DND-41 (cell line): Measurements from ENCODE around the gene SLC39A11.

Experiments
- ATAC-seq: fragments of 200-7000 bp; cut with Tn5 transposase; 3 replicates; pipeline ENCODE4 v1.9.1; 2021; ENCODE audit warnings: low read depth; ENCODE audit not compliant: insufficient read depth
- DNase-seq: peaks from one replicate; pipeline ENCODE4 v3.0.0-alpha.2; 2020
- H2AFZ ChIP-seq: 2 replicates; pipeline ENCODE4 v1.6.0; 2012; ENCODE audit warnings: low read depth, low read length
- H3K27ac ChIP-seq: 2 replicates; pipeline ENCODE4 v1.5.1; 2012; ENCODE audit warnings: low read length, inconsistent platforms
- H3K27me3 ChIP-seq: fragments of 200-600 bp; sonication (generic); 2 replicates; pipeline ENCODE4 v1.6.0; 2012; ENCODE audit warnings: low read length, mild to moderate bottlenecking, inconsistent platforms; ENCODE audit not compliant: insufficient read depth, poor library complexity
- H3K36me3 ChIP-seq: 2 replicates; pipeline ENCODE4 v1.5.1; 2012; ENCODE audit warnings: low read length, inconsistent platforms; ENCODE audit not compliant: insufficient read depth
- H3K4me1 ChIP-seq: 2 replicates; pipeline ENCODE4 v1.5.1; 2012; ENCODE audit warnings: mild to moderate bottlenecking, low read length; ENCODE audit not compliant: insufficient read depth
- H3K4me2 ChIP-seq: 2 replicates; pipeline ENCODE4 v1.6.0; 2012; ENCODE audit warnings: mild to moderate bottlenecking, moderate library complexity, low read length, inconsistent platforms; ENCODE audit not compliant: insufficient read depth
- H3K4me3 ChIP-seq, 2 experiments: fragments of 200-600 bp in 1 of 2; shearing (Covaris generic) in 1 of 2; 2 replicates each; pipeline ENCODE4 v1.5.1; 2012 to 2016; ENCODE audit warnings: inconsistent platforms in 2 of 2, low read length in 2 of 2, mild to moderate bottlenecking in 2 of 2, low read depth in 1 of 2, moderate library complexity in 1 of 2
- H3K79me2 ChIP-seq: 2 replicates; pipeline ENCODE4 v1.6.0; 2012; ENCODE audit warnings: low read length, inconsistent platforms; ENCODE audit not compliant: insufficient read depth
- H3K9ac ChIP-seq: 2 replicates; pipeline ENCODE4 v1.6.0; 2012; ENCODE audit warnings: low read depth, mild to moderate bottlenecking, inconsistent platforms, low read length, moderate library complexity
- H3K9me3 ChIP-seq: 2 replicates; pipeline ENCODE4 v1.5.1; 2012; ENCODE audit warnings: low read length, moderate library complexity, mild to moderate bottlenecking, inconsistent platforms; ENCODE audit not compliant: insufficient read depth, severe bottlenecking
- H4K20me1 ChIP-seq: 2 replicates; pipeline ENCODE4 v1.6.0; 2012; ENCODE audit warnings: low read length; ENCODE audit not compliant: insufficient read depth
- CTCF ChIP-seq: IDR thresholded peaks from 2 replicates; pipeline ENCODE4 v1.5.1; 2012; ENCODE audit warnings: borderline replicate concordance, low read length, moderate library complexity, mild to moderate bottlenecking; ENCODE audit not compliant: poor library complexity, severe bottlenecking; ENCODE audit errors: extremely low read depth
- EZH2 ChIP-seq: IDR thresholded peaks from 3 replicates; pipeline ENCODE4 v1.6.1; 2012; ENCODE audit warnings: borderline replicate concordance, low read depth, mild to moderate bottlenecking, moderate library complexity, low read length, inconsistent platforms; ENCODE audit not compliant: severe bottlenecking

The SLC39A11 gene

DNA sequence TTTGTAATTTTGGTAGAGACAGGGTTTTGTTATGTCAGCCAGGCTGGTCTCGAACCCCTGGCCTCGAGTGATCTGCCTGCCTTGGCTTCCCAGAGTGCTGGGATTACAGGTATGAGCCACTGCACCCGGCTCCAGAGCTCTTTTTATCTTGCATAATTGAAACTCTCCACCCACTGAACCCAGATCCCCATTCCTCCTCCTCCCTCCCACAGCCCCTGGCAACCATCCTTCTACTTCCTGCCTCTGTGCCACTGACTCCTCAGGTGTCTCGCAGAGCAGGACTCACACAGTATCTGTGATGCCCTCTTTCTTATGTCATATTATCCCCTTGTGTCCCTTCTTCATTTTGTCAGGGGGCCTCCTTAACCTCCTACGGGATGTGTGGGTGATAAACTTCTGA, 340.7 kb downstream of the SLC39A11 start:
- TF ChIP-seq CTCF (no peak), EZH2 (no peak)
- Histone ChIP-seq H3K27ac (no peak overlapping the region), H3K4me2 (no peak overlapping the region), H3K4me1 (no peaks in the 10 kb centered on the region), H4K20me1 (no peaks in the 10 kb centered on the region), H3K79me2 (no peaks in the 10 kb centered on the region), H3K9ac (no peak overlapping the region), H3K9me3 (peaks cover 3% of the 10 kb centered on the region), H3K4me3 (no peak overlapping the region), H3K36me3 (no peaks in the 10 kb centered on the region), H3K27me3 (no peaks in the 10 kb centered on the region), H2AFZ (no peak overlapping the region)
- DNase-seq (no peak), ATAC-seq (no peak)

GRCh38 chr17:72749119-72749572, 343.3 kb downstream of the SLC39A11 start:
- Histone ChIP-seq H3K27me3 (no peaks in the 10 kb centered on the region), H3K79me2 (no peaks in the 10 kb centered on the region), H4K20me1 (no peaks in the 10 kb centered on the region), H3K4me2 (no peak overlapping the region), H3K36me3 (no peaks in the 10 kb centered on the region), H3K9ac (no peak overlapping the region), H3K4me1 (no peaks in the 10 kb centered on the region), H3K4me3 (no peak overlapping the region), H3K27ac (no peak overlapping the region), H3K9me3 (no peaks in the 10 kb centered on the region), H2AFZ (no peak overlapping the region)
- ATAC-seq (no peak), DNase-seq (no peak)
- TF ChIP-seq CTCF: no peak
- no peak for TF ChIP-seq EZH2

- DNase-seq (no peak), ATAC-seq (no peak)
- no peak overlapping the region for H3K9ac ChIP-seq
- no peak overlapping the region for H2AFZ ChIP-seq
- no peaks in the 10 kb centered on the region for H3K36me3 ChIP-seq
- no peaks in the 10 kb centered on the region for H3K4me1 ChIP-seq
- no peaks in the 10 kb centered on the region for H3K27me3 ChIP-seq
- H3K9me3 ChIP-seq: no peaks in the 10 kb centered on the region
- H3K27ac ChIP-seq: no peak overlapping the region
- H4K20me1 ChIP-seq: no peaks in the 10 kb centered on the region
- no peak overlapping the region for H3K4me3 ChIP-seq
- no peaks in the 10 kb centered on the region for H3K79me2 ChIP-seq
- TF ChIP-seq CTCF: no peak
- TF ChIP-seq EZH2: no peak
- no peak overlapping the region for H3K4me2 ChIP-seq
These were observed 345.0 kb downstream of the SLC39A11 start for GRCh38 chr17:72747501-72747900.

DNA sequence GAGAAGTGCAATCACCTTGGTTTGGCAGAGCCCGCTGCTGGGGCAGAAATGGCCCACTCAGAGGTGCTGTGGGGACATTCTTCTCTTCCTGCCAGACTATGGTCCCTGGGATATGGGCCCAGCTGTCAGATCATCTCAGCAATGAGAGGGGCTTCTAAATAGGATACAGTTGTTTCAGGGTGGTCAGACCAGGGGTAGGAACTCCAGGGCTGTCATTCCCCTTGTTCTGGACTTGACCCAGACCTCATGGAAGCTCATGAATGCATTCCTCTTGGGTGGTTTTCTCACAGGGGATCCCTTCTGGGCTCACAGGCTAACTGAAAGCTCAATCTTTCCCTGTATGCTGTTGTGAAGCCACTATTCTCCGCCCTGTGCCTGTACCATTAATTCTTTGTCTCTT, 347.2 kb downstream of the SLC39A11 start:
- Histone ChIP-seq H2AFZ (no peak overlapping the region), H3K79me2 (no peaks in the 10 kb centered on the region), H4K20me1 (no peaks in the 10 kb centered on the region), H3K27me3 (no peaks in the 10 kb centered on the region), H3K36me3 (no peaks in the 10 kb centered on the region), H3K9me3 (no peaks in the 10 kb centered on the region), H3K4me1 (no peaks in the 10 kb centered on the region), H3K4me3 (no peak overlapping the region), H3K27ac (no peak overlapping the region), H3K9ac (no peak overlapping the region), H3K4me2 (no peak overlapping the region)
- ATAC-seq (no peak), DNase-seq (no peak)
- TF ChIP-seq CTCF: no peak
- TF ChIP-seq EZH2: no peak
